ENCODE results near the gene TP53INP2. TPM values are rescaled to one million over a fixed set of nuclear protein-coding genes. Genes with fewer than 3 reads are reported as not detected.

The TP53INP2 gene
- total and polyA plus RNA-seq, 2 donors (not counting 1 experiment from before 2014, with no cell fraction given): 7.7 to 14.7 TPM

- CTCF ChIA-PET: interaction anchor here (1.0 to 1.2 kb wide), 2 partner anchors 37 to 432 kb away, joined by 3 read pairs; no protein-coding TSS in a partner anchor
- H3K4me1 Mint-ChIP-seq: no peaks in the 10 kb centered on the region
These were observed 40.7 kb downstream of the TP53INP2 start for GRCh38 chr20:34744847-34745246.

GRCh38 chr20:34746674-34747073 lies 42.5 kb downstream of the TP53INP2 start:
- Mint-ChIP-seq H3K27me3 (no peaks in the 10 kb centered on the region), H3K27ac (no peak overlapping the region), H3K4me3 (no peak overlapping the region), H3K4me1 (no peaks in the 10 kb centered on the region), H3K9me3 (ENCODE audit: insufficient read depth) (no peaks in the 10 kb centered on the region)
- ChIA-PET POLR2A (no interaction called here), CTCF (interaction anchor here (0.6 to 1.5 kb wide), 4 partner anchors 23 to 132 kb away, joined by 3 to 5 read pairs (median 4); no protein-coding TSS in a partner anchor)
- ATAC-seq (ENCODE audit: low read depth) (no peak), DNase-seq (no peak)
- Histone ChIP-seq H3K4me2 (replicated peaks; ENCODE audit: low read depth, low read length, poor library complexity, severe bottlenecking) (no peak overlapping the region), H3K36me3 (replicated peaks in 1 of 2; ENCODE audit: control extremely low read depth in 1 of 2, control insufficient read depth in 1 of 2, extremely low read depth in 1 of 2, insufficient read depth in 2 of 2, low read length in 1 of 2) (peaks cover 20 to 59% of the 10 kb centered on the region in 2 experiments), H3K79me2 (ENCODE audit: control insufficient read depth, insufficient read depth, low read length) (no peaks in the 10 kb centered on the region), H3K27me3 (replicated peaks in 1 of 4; ENCODE audit: control extremely low read depth in 1 of 4, control insufficient read depth in 3 of 4, insufficient read depth in 4 of 4, low read length in 3 of 4) (no peaks in the 10 kb centered on the region), H3K9ac (ENCODE audit: low read length) (no peak overlapping the region), H4K20me1 (ENCODE audit: control insufficient read depth, insufficient read depth, low read length, poor library complexity, severe bottlenecking) (no peaks in the 10 kb centered on the region), H3K27ac (ENCODE audit: low read length in 2 of 2) (no peak overlapping the region), H3K4me1 (ENCODE audit: control insufficient read depth in 2 of 2, insufficient read depth in 2 of 2, low read length in 2 of 2) (no peaks in the 10 kb centered on the region), H3K9me3 (ENCODE audit: control extremely low read depth in 1 of 3, control insufficient read depth in 2 of 3, insufficient read depth in 1 of 3, low read length in 2 of 3) (no peaks in the 10 kb centered on the region), H2AFZ (ENCODE audit: insufficient read depth, low read depth, low read length, poor library complexity, severe bottlenecking) (no peak overlapping the region), H3K4me3 (ENCODE audit: control extremely low read depth in 1 of 5, extremely low read depth in 1 of 5, insufficient read depth in 1 of 5, low read depth in 2 of 5, low read length in 4 of 5) (no peak overlapping the region)
- no peak for TF ChIP-seq EZH2 (IDR thresholded peaks at IDR 0.05; ENCODE audit: borderline replicate concordance, insufficient read depth, low read depth, low read length, poor library complexity, severe bottlenecking)
- TF ChIP-seq, protein P1, sequence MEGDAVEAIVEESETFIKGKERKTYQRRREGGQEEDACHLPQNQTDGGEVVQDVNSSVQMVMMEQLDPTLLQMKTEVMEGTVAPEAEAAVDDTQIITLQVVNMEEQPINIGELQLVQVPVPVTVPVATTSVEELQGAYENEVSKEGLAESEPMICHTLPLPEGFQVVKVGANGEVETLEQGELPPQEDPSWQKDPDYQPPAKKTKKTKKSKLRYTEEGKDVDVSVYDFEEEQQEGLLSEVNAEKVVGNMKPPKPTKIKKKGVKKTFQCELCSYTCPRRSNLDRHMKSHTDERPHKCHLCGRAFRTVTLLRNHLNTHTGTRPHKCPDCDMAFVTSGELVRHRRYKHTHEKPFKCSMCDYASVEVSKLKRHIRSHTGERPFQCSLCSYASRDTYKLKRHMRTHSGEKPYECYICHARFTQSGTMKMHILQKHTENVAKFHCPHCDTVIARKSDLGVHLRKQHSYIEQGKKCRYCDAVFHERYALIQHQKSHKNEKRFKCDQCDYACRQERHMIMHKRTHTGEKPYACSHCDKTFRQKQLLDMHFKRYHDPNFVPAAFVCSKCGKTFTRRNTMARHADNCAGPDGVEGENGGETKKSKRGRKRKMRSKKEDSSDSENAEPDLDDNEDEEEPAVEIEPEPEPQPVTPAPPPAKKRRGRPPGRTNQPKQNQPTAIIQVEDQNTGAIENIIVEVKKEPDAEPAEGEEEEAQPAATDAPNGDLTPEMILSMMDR (IDR thresholded peaks at IDR 0.05): no peak
- intact Hi-C loops (cut with micrococcal nuclease): no loop called here
- no CpG with 5 or more reads among the region's 3 CpGs for WGBS (ENCODE audit: insufficient coverage)

More at GRCh38 chr20:34744847-34745246, 40.7 kb downstream of the TP53INP2 start:
- Histone ChIP-seq H4K20me1 (ENCODE audit: control insufficient read depth, insufficient read depth, low read length, poor library complexity, severe bottlenecking) (no peaks in the 10 kb centered on the region), H3K9ac (ENCODE audit: low read length) (no peak overlapping the region), H3K27ac (ENCODE audit: low read length in 2 of 2) (no peak overlapping the region), H3K79me2 (ENCODE audit: control insufficient read depth, insufficient read depth, low read length) (no peaks in the 10 kb centered on the region), H3K36me3 (replicated peaks in 1 of 2; ENCODE audit: control extremely low read depth in 1 of 2, control insufficient read depth in 1 of 2, extremely low read depth in 1 of 2, insufficient read depth in 2 of 2, low read length in 1 of 2) (peaks cover 20 to 62% of the 10 kb centered on the region in 2 experiments), H2AFZ (ENCODE audit: insufficient read depth, low read depth, low read length, poor library complexity, severe bottlenecking) (no peak overlapping the region), H3K4me1 (ENCODE audit: control insufficient read depth in 2 of 2, insufficient read depth in 2 of 2, low read length in 2 of 2) (no peaks in the 10 kb centered on the region), H3K27me3 (replicated peaks in 1 of 4; ENCODE audit: control extremely low read depth in 1 of 4, control insufficient read depth in 3 of 4, insufficient read depth in 4 of 4, low read length in 3 of 4) (no peaks in the 10 kb centered on the region), H3K4me2 (replicated peaks; ENCODE audit: low read depth, low read length, poor library complexity, severe bottlenecking) (no peak overlapping the region), H3K9me3 (ENCODE audit: control extremely low read depth in 1 of 3, control insufficient read depth in 2 of 3, insufficient read depth in 1 of 3, low read length in 2 of 3) (no peaks in the 10 kb centered on the region), H3K4me3 (ENCODE audit: control extremely low read depth in 1 of 5, extremely low read depth in 1 of 5, insufficient read depth in 1 of 5, low read depth in 2 of 5, low read length in 4 of 5) (no peak overlapping the region)
- Mint-ChIP-seq H3K4me3 (no peak overlapping the region), H3K27me3 (no peaks in the 10 kb centered on the region), H3K27ac (no peak overlapping the region), H3K9me3 (ENCODE audit: insufficient read depth) (no peaks in the 10 kb centered on the region)
- ATAC-seq (ENCODE audit: low read depth): no peak
- intact Hi-C loops (cut with micrococcal nuclease): no loop called here
- TF ChIP-seq, protein P1 (IDR thresholded peaks at IDR 0.05): no peak
- TF ChIP-seq EZH2 (IDR thresholded peaks at IDR 0.05; ENCODE audit: borderline replicate concordance, insufficient read depth, low read depth, low read length, poor library complexity, severe bottlenecking): no peak
- POLR2A ChIA-PET: no interaction called here
- WGBS (ENCODE audit: insufficient coverage): no CpG with 5 or more reads among the region's 1 CpG
- DNase-seq: no peak
